Nephron (organoid): ENCODE data around the gene RGS7BP.
A peak's percentile ranks its signal among the peaks of the same experiment; 100 is the strongest.

ENCODE experiments used
- H3K27ac Mint-ChIP-seq, 3 experiments: 2 replicates each; pipeline ENCODE4 v1.8.0; 2020; ENCODE audit warnings: mixed read lengths in 3 of 3, mild to moderate bottlenecking in 2 of 3, moderate library complexity in 1 of 3
- H3K27me3 Mint-ChIP-seq: 2 replicates; pipeline ENCODE4 v1.8.0; 2021; ENCODE audit warnings: low read depth, mild to moderate bottlenecking, moderate library complexity, mixed read lengths
- H3K36me3 Mint-ChIP-seq: 2 replicates; pipeline ENCODE4 v1.8.0; 2020; ENCODE audit warnings: low read depth, mixed read lengths
- H3K4me1 Mint-ChIP-seq: 2 replicates; pipeline ENCODE4 v1.8.0; 2020; ENCODE audit warnings: mixed read lengths
- H3K4me3 Mint-ChIP-seq, 3 experiments: 2 replicates each; pipeline ENCODE4 v1.8.0; 2020; ENCODE audit warnings: mild to moderate bottlenecking in 3 of 3, mixed read lengths in 3 of 3, moderate library complexity in 2 of 3
- H3K9me3 Mint-ChIP-seq: 2 replicates; pipeline ENCODE4 v1.8.0; 2020; ENCODE audit warnings: mixed read lengths
- TF ChIP-seq, protein P1 (sequence below), 3 experiments: fragments of 200-600 bp; sonication (generic); IDR thresholded peaks; one replicate each; pipeline ENCODE4 v1.5.0; 2021; ENCODE audit warnings: antibody characterized with exemption in 3 of 3; ENCODE audit not compliant: unreplicated experiment in 3 of 3

Gene RGS7BP

GRCh38 chr5:64622991-64623390, 117.2 kb downstream of the RGS7BP start:
- peaks cover 3% of the 10 kb centered on the region for H3K27me3 Mint-ChIP-seq
- H3K4me1 Mint-ChIP-seq = no peaks in the 10 kb centered on the region
- H3K9me3 Mint-ChIP-seq = no peaks in the 10 kb centered on the region
- no peak overlapping the region for H3K4me3 Mint-ChIP-seq
- TF ChIP-seq, protein P1, sequence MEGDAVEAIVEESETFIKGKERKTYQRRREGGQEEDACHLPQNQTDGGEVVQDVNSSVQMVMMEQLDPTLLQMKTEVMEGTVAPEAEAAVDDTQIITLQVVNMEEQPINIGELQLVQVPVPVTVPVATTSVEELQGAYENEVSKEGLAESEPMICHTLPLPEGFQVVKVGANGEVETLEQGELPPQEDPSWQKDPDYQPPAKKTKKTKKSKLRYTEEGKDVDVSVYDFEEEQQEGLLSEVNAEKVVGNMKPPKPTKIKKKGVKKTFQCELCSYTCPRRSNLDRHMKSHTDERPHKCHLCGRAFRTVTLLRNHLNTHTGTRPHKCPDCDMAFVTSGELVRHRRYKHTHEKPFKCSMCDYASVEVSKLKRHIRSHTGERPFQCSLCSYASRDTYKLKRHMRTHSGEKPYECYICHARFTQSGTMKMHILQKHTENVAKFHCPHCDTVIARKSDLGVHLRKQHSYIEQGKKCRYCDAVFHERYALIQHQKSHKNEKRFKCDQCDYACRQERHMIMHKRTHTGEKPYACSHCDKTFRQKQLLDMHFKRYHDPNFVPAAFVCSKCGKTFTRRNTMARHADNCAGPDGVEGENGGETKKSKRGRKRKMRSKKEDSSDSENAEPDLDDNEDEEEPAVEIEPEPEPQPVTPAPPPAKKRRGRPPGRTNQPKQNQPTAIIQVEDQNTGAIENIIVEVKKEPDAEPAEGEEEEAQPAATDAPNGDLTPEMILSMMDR (IDR thresholded peaks at IDR 0.05; ENCODE audit: unreplicated experiment in 3 of 3) = no peak
- H3K36me3 Mint-ChIP-seq = no peaks in the 10 kb centered on the region
- no peak overlapping the region for H3K27ac Mint-ChIP-seq

- Mint-ChIP-seq H3K27me3 (peaks cover 3% of the 10 kb centered on the region), H3K4me1 (no peaks in the 10 kb centered on the region), H3K36me3 (no peaks in the 10 kb centered on the region), H3K9me3 (no peaks in the 10 kb centered on the region), H3K27ac (no peak overlapping the region), H3K4me3 (no peak overlapping the region)
- TF ChIP-seq, protein P1 (IDR thresholded peaks at IDR 0.05; ENCODE audit: unreplicated experiment in 3 of 3) = no peak
Measured at GRCh38 chr5:64625678-64626077, 119.9 kb downstream of the RGS7BP start.

- TF ChIP-seq, protein P1 (IDR thresholded peaks at IDR 0.05; ENCODE audit: unreplicated experiment in 3 of 3) = no peak
- Mint-ChIP-seq H3K9me3 (no peaks in the 10 kb centered on the region), H3K4me3 (no peak overlapping the region), H3K4me1 (no peaks in the 10 kb centered on the region), H3K36me3 (no peaks in the 10 kb centered on the region), H3K27me3 (no peaks in the 10 kb centered on the region), H3K27ac (no peak overlapping the region)
Measured at GRCh38 chr5:64628901-64629300, 123.1 kb downstream of the RGS7BP start.

- no peaks in the 10 kb centered on the region for H3K9me3 Mint-ChIP-seq
- no peaks in the 10 kb centered on the region for H3K27me3 Mint-ChIP-seq
- no peak overlapping the region for H3K27ac Mint-ChIP-seq
- H3K4me1 Mint-ChIP-seq = no peaks in the 10 kb centered on the region
- H3K4me3 Mint-ChIP-seq = no peak overlapping the region
- H3K36me3 Mint-ChIP-seq = no peaks in the 10 kb centered on the region
- TF ChIP-seq, protein P1 (IDR thresholded peaks at IDR 0.05; ENCODE audit: unreplicated experiment in 3 of 3) = no peak
Measured at GRCh38 chr5:64629841-64630240, 124.0 kb downstream of the RGS7BP start.

- Mint-ChIP-seq H3K4me3 (no peak overlapping the region), H3K4me1 (no peaks in the 10 kb centered on the region), H3K27me3 (peaks cover 4% of the 10 kb centered on the region), H3K9me3 (no peaks in the 10 kb centered on the region), H3K36me3 (no peaks in the 10 kb centered on the region), H3K27ac (no peak overlapping the region)
- TF ChIP-seq, protein P1 (IDR thresholded peaks at IDR 0.05; ENCODE audit: unreplicated experiment in 3 of 3) = no peak
Measured at GRCh38 chr5:64632251-64632650, 126.4 kb downstream of the RGS7BP start.

DNA sequence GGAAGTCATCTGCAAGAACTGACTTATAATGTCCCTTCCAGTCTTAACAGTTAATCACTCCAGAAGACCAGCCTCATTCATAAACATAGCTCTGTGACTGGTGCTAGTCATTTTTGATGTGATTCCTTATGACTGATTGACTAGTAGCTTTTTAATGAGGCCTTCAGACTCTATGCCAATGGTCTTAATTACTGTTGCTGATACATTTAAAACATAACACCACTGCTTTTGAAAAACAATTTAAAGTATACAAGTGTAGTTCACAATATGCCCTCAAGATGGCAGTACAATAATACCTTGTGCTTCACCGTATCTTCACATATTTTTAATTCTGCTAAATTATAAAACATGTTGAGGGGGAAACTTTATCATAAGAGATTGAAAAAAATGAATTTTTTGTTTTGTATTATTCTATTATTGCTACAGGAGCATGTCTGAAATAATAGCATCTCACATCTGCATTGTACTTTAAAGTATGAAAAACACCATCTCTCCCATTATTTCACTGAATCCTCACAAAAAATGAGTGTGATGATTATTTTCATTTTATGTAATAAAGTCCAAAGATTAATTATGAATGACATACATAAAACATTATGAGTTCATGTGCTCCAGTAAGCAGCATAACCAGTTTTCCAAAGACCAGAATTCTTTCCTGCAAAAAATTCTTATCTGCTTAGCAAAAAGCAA, 129.3 kb downstream of the RGS7BP start:
- H3K4me1 Mint-ChIP-seq = no peaks in the 10 kb centered on the region
- TF ChIP-seq, protein P1 (IDR thresholded peaks at IDR 0.05; ENCODE audit: unreplicated experiment in 3 of 3) = peak; percentile 64 to 84 (median 80)
- no peaks in the 10 kb centered on the region for H3K9me3 Mint-ChIP-seq
- H3K4me3 Mint-ChIP-seq = no peak overlapping the region
- H3K27ac Mint-ChIP-seq = no peak overlapping the region
- no peaks in the 10 kb centered on the region for H3K36me3 Mint-ChIP-seq
- peaks cover 8% of the 10 kb centered on the region for H3K27me3 Mint-ChIP-seq
